HepG2 (cell line): Measurements from ENCODE around the gene IMMP1L. TPM values are rescaled to one million over a fixed set of nuclear protein-coding genes. Genes with fewer than 3 reads are reported as not detected.

Experiments used
- ATF1 ChIP-seq: IDR thresholded peaks from 2 replicates; pipeline ENCODE4 v1.6.1; 2016; ENCODE audit warnings: mild to moderate bottlenecking, control low read depth
- CREBL2 ChIP-seq: sonication (generic); formaldehyde crosslinking; IDR thresholded peaks from 2 replicates; pipeline ENCODE4 v1.8.1; 2023; ENCODE audit warnings: missing genetic modification reagents, mild to moderate bottlenecking, borderline replicate concordance
- ERF ChIP-seq: IDR thresholded peaks from 2 replicates; pipeline ENCODE4 v1.6.1; 2018; ENCODE audit warnings: missing biosample characterization, missing genetic modification reagents
- HBP1 ChIP-seq: IDR thresholded peaks from 2 replicates; pipeline ENCODE4 v1.6.1; 2016; ENCODE audit warnings: low read depth, control low read depth
- ISX ChIP-seq: sonication (generic); formaldehyde crosslinking; conservative IDR thresholded peaks from 2 replicates; pipeline ENCODE4 v1.5.0; 2020; ENCODE audit warnings: missing genetic modification reagents
- LBX2 ChIP-seq: sonication (generic); formaldehyde crosslinking; IDR thresholded peaks from 2 replicates; pipeline ENCODE4 v1.5.0; 2020; ENCODE audit warnings: missing genetic modification reagents, mild to moderate bottlenecking, borderline replicate concordance
- NKX3-1 ChIP-seq: sonication (generic); formaldehyde crosslinking; IDR thresholded peaks from 2 replicates; pipeline ENCODE4 v1.5.0; 2020; ENCODE audit warnings: missing genetic modification reagents
- POLR2AphosphoS5 ChIP-seq: IDR thresholded peaks from 2 replicates; pipeline ENCODE4 v1.6.1; 2012; ENCODE audit warnings: low read depth, low read length
- RBFOX2 ChIP-seq: fragments of 200-400 bp; formaldehyde crosslinking; IDR thresholded peaks from 2 replicates; pipeline ENCODE4 v1.6.1; 2017; ENCODE audit warnings: low read depth, mild to moderate bottlenecking, low read length
- SOX6 ChIP-seq, 2 experiments: fragments of 450-650 bp in 1 of 2; sonication (generic) in 1 of 2; formaldehyde crosslinking in 1 of 2; IDR thresholded peaks; 2 replicates each; pipeline versions ENCODE4 v1.4.0 to v1.6.1; 2017 to 2020; ENCODE audit warnings: antibody characterized with exemption in 1 of 2, mild to moderate bottlenecking in 1 of 2, missing genetic modification reagents in 1 of 2
- ZBTB7A ChIP-seq: sonication (generic); formaldehyde crosslinking; IDR thresholded peaks from 2 replicates; pipeline ENCODE4 v1.8.0; 2022; ENCODE audit warnings: mild to moderate bottlenecking, missing genetic modification reagents
- ZMYM2 ChIP-seq: sonication (generic); formaldehyde crosslinking; IDR thresholded peaks from 2 replicates; pipeline ENCODE4 v1.8.0; 2022; ENCODE audit warnings: mild to moderate bottlenecking, missing genetic modification reagents
- ZMYM3 ChIP-seq: sonication (generic); formaldehyde crosslinking; IDR thresholded peaks from 2 replicates; pipeline ENCODE4 v1.5.1; 2020; ENCODE audit warnings: mild to moderate bottlenecking, missing genetic modification reagents
- ZNF230 ChIP-seq: sonication (generic); formaldehyde crosslinking; IDR thresholded peaks from 2 replicates; pipeline ENCODE4 v1.4.0; 2020; ENCODE audit warnings: mild to moderate bottlenecking, missing genetic modification reagents
- ZNF556 ChIP-seq: sonication (generic); formaldehyde crosslinking; IDR thresholded peaks from 2 replicates; pipeline ENCODE4 v1.4.0; 2020; ENCODE audit warnings: mild to moderate bottlenecking, missing genetic modification reagents, borderline replicate concordance
- ZNF674 ChIP-seq: sonication (generic); formaldehyde crosslinking; IDR thresholded peaks from 2 replicates; pipeline ENCODE4 v1.5.0; 2020; ENCODE audit warnings: low read depth, mild to moderate bottlenecking, missing genetic modification reagents
- ZNF781 ChIP-seq: sonication (generic); formaldehyde crosslinking; IDR thresholded peaks from 2 replicates; pipeline ENCODE4 v1.5.1; 2020; ENCODE audit warnings: borderline replicate concordance, mild to moderate bottlenecking, missing genetic modification reagents; ENCODE audit errors: not compliant biosample characterization
- polyA plus RNA-seq, 8 experiments: library from polyadenylated mRNA; depleted of rRNA in 3 of 8; stranded (reverse) in 7 of 8; unstranded in 1 of 8; fragments of >200 nt; fragmentation: Illumina TruSeq in 4 of 8; extraction: Trizol in 4 of 8; gene quantifications; 2 replicates each; pipeline versions ENCODE4 v1.2.1 to v1.2.3, GENCODE V29; 2011 to 2016; ENCODE audit warnings: low read depth in 4 of 8, missing spikeins in 1 of 8, mixed read lengths in 1 of 8; ENCODE audit not compliant: insufficient read depth in 1 of 8
- total RNA-seq, 5 experiments: library from RNA; depleted of rRNA; stranded (reverse); fragments of >200 nt; fragmentation: Illumina TruSeq; extraction: Trizol; gene quantifications; 2 replicates each; pipeline ENCODE4 v1.2.3, GENCODE V29; 2016; ENCODE audit warnings: low read depth in 1 of 5
- TF ChIP-seq, protein P1 (sequence below): sonication (generic); formaldehyde crosslinking; IDR thresholded peaks from 2 replicates; pipeline ENCODE4 v1.5.0; 2020; ENCODE audit warnings: missing genetic modification reagents, mild to moderate bottlenecking, borderline replicate concordance
- TF ChIP-seq, protein P2 (sequence below): sonication (generic); formaldehyde crosslinking; IDR thresholded peaks from 2 replicates; pipeline ENCODE4 v1.8.1; 2023; ENCODE audit warnings: mild to moderate bottlenecking, moderate library complexity, missing genetic modification reagents

The IMMP1L gene
- total and polyA plus RNA-seq, 2 of the 13 experiments (the other 11 are each of a cell fraction or from before 2014, with no cell fraction given): 42.4 to 57.9 TPM

DNA sequence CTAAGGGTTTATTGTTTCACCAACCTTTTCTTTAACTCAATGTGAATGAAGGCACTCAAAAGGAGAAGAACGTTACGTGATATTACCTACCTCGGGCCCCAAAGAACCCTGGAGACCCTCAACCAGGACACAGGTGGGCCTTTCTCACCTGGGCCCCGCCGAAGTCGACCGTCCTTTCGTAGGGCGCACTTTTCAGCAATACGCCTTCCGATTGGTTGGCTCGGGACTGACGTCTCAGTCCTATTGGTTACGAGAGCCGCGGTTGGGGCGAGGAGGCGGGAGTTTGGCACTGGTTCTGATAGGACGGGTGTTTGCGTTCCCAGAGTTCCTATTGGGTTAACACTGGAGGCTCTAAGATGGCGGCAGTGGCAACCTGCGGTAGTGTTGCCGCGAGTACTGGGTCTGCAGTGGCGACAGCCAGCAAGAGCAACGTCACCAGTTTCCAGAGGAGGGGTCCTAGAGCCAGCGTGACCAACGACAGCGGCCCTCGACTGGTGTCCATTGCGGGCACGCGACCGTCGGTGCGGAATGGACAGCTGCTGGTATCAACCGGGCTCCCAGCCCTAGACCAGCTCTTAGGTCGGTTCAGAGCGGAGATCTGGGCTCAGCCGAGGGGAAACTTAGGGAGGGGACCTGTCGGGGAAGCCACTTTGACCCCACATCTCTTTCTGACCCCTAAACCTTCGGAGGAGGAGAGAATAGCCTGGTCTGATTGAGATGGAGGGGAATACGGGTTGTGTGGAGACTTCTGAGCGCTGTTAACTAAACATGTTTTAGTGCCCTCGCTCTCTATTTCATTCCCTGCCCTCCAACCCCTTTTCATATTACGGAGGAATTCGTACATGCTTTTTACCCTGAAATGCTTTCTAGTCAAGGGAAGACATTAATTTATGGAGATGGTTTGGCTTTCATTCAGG lies at the start of gene IMMP1L, which contains the start of gene ELP4 (continued):
- TF ChIP-seq ATF1 (CRISPR knock-in tag) (peak; percentile 87), POLR2AphosphoS5 (peak; percentile 82), ZNF556 (CRISPR knock-in tag) (peak; percentile 12; the same call in 1 of the 2 replicates), CREBL2 (no peak), HBP1 (CRISPR knock-in tag) (peak; percentile 57; the same call in 1 of the 2 replicates), RBFOX2 (peak; percentile 64), ZMYM2 (0 out of 2 replicates have a peak, but pooled peaks have one; percentile 34), ZMYM3 (CRISPR knock-in tag) (peak; percentile 38; the same call in 1 of the 2 replicates), ERF (CRISPR knock-in tag) (no peak), ZNF674 (CRISPR knock-in tag) (no peak), SOX6 (IDR thresholded peaks at IDR 0.05) (no peak), SOX6 (CRISPR knock-in tag; IDR thresholded peaks at IDR 0.05) (peak; percentile 70), ZNF781 (CRISPR knock-in tag) (no peak), ZNF230 (no peak), ISX (no peak), NKX3-1 (CRISPR knock-in tag) (no peak), ZBTB7A (CRISPR knock-in tag) (peak; percentile 92; the same call in 1 of the 2 replicates), LBX2 (CRISPR knock-in tag) (peak; percentile 18; the same call in 1 of the 2 replicates)
- TF ChIP-seq, protein P1, sequence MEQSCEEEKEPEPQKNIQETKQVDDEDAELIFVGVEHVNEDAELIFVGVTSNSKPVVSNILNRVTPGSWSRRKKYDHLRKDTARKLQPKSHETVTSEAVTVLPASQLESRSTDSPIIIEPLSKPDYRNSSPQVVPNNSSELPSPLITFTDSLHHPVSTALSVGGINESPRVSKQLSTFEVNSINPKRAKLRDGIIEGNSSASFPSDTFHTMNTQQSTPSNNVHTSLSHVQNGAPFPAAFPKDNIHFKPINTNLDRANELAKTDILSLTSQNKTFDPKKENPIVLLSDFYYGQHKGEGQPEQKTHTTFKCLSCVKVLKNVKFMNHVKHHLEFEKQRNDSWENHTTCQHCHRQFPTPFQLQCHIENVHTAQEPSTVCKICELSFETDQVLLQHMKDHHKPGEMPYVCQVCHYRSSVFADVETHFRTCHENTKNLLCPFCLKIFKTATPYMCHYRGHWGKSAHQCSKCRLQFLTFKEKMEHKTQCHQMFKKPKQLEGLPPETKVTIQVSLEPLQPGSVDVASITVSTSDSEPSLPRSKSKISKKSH (CRISPR knock-in tag): 0 out of 2 replicates have a peak, but pooled peaks have one; percentile 21
- TF ChIP-seq, protein P2, sequence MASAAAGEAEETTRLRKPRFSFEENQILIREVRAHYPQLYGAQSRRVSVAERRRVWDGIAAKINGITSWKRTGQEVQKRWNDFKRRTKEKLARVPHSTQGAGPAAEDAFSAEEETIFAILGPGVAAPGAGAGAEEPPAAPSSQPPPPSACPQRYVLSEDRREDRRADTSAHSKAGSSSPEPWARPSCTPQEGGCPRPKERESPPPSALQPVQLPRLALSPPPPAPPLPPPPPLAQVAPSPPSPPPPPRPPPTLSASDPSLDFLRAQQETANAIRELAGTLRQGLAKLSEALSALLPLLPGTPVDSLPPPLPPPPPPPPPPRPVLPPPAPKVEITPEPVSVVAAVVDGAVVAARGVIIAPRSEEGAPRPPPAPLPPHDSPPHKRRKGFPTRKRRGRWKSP (CRISPR knock-in tag): peak; percentile 65; the same call in 1 of the 2 replicates
